GM21825 (cell line): ENCODE measurements around the gene CBFB.
A peak's percentile ranks its signal among the peaks of the same experiment; 100 is the strongest.

Experiments used
- ATAC-seq: cut with Tn5 transposase; IDR thresholded peaks from one replicate; pipeline ENCODE4 v1.9.1; 2021; ENCODE audit warnings: mild to moderate bottlenecking, moderate library complexity; ENCODE audit not compliant: unreplicated experiment

The CBFB gene

DNA sequence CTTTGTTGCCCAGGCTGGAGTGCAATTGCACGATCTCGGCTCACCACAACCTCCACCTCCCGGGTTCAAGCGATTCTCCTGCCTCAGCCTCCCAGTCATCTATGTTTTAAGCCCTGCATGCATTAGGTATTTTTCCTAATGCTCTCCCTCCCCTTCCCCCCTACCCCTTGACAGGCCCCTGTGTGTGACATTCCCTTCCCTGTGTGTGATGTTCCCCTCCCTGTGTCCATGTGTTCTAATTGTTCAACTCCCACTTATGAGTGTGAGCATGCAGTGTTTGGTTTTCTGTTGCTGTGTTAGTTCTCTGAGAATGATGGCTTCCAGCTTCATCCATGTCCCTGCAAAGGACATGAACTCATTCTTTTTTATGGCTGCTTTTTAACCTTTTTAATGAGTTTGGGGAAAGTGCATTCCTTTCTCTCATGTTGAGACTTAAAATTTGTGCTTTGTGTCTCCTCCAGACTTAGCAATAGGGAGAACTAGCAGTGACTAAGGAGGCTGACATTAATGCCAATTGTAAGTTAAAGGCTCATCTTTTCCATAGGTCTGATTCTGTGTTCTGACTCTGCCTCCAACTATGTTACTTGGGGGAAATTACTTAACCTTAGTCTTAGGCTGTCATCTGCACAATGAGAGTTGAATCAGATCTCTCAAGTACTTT is 63.1 kb downstream of the CBFB start:
- ATAC-seq = no peak

DNA sequence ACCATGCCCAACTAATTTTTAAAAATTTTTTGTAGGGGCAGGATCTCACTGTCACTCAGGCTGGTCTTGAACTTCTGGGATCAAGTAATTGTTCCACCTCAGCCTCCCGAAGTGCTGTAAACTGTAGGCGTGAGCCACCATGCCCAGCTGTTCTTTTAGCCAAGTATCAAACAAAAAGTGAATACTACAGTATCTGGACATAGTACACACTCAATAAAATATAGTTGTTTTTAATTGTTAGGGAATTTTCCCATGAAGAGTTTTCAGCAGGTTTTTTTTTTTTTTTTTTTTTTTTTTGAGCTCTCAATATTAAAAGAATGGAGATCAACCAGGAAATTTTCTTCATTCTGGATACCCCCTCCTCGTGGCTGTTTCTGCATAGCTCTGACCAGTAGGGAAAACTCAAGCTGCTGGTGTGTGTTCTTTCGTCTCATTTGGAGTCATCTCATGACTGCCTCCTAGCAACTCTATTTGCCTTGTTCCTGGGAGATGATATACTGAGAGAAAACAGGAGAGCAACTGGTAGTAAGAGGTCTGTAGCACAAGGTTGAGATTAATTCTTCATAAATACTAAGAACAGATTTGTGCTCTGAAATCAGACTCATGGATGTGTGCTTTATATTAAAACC is 64.3 kb downstream of the CBFB start:
- ATAC-seq = no peak

DNA sequence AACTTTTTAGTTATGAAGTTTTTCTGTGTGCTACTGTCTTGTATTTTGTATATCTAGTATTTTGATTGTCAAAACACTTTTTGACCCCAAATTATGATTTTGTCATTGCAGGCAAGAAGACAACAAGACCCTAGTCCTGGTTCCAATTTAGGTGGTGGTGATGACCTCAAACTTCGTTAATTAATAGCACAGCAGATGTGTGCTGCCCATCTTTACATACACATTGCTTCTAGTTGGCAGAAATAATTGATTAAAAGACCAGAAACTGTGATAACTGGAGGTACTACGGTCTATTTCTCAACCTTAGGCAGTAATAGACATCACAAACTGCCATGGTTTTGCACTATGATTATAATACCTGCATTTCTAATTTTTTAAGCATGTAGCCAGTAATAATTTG is 69.7 kb downstream of the CBFB start:
- no peak for ATAC-seq

DNA sequence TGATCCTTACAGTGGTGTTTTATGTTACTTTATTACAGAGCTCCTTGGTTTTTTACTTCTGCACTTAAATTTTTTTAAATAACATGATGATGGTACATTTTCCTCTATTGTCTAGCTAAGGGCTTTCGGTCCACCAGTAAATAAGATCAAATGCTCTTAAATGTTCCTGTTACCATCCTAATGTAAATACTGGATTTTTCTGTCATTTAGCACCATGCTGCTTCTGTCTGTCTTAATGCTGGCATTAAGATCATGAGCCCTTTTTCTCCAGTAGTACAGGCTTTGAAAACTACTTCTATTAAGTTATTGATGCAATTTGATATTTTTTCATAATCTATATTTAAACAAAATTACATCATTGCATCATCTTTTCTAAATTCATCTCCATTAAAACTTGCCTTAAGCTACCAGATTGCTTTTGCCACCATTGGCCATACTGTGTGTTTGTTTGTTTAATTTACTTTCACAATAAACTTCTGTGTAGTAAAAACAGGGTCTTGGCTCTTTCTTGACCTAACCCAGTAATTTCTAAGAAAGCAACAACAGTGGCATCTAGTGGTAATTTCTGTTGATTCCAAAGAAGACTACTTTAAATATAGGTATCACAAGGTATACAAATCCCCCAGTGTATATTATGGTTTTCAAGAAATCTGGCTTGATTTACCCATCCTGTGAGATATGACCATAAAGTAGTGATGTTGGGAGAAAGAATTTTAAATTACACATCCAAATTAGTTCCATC is 71.8 kb downstream of the CBFB start:
- ATAC-seq = no peak

DNA sequence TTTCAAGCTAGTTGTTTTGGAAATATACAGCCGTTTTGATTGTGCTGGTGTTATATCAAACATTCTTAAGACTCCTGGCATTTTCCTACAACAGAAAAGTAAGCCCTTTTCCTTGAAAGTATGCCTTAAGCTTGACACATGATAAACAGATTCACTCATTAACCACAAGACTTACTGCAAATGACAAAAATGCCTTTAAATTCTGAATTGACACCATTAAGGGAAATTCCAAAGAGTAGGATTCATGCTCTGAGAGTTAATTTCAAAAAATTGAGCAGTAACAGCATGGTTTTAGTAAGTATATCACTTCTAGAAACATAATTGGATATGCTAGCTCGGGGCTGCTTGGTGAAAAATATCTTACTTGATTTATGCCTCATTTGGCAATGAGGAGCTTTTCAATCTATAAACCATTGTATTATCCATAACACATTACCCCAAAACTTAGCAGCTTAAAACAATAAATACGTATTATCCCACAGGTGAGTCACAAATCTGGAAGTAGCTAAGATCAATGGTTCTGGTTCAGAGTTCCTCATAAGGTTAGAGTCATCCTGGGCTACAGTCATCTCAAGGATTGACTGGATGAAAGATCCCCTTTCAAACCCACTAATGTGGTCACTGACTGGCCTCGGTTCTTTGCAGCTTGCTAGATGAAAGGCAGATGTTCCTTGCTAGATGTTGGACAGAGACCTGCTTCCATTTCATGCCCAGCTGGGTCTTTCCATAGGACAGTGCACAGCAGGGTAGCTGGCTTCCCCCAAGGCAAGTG is 72.5 kb downstream of the CBFB start:
- ATAC-seq = no peak

DNA sequence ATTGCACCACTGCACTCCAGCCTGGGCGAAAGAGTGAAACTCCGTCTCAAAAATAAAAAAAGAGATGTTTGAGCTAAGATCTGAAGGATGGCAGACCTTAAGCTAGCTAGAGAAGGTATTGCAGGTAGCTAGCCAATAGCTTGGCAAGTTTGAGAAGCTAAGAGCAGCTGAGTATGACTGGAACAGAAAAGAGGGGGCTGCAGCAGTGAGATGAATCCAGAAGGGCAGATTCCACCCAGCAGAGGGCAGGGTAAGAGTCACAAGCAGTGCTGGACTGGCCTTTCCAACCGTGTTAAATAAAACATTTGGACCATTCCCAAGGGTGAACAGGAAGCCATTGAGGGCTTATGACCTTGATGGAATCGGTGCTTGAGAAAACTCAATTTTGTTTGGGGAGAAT is 75.1 kb downstream of the CBFB start:
- no peak for ATAC-seq

DNA sequence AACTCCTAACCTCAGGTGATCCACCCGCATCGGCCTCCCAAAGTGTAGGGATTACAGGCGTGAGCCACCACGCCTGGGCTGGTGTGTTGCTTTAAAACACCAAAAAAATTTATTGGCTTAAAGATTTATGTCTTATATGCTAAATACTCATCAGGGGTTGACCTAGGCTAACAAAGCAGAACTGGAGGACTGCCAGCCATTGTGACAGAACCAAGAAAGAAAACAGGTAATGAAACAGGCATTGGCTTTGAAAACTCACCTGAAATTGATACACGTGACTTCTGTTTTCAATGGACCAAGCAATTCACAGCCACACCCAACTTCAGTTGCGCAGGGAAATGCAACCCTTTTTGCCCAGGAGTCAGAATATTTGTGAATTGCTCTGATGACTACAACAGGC is 75.9 kb downstream of the CBFB start:
- no peak for ATAC-seq

DNA sequence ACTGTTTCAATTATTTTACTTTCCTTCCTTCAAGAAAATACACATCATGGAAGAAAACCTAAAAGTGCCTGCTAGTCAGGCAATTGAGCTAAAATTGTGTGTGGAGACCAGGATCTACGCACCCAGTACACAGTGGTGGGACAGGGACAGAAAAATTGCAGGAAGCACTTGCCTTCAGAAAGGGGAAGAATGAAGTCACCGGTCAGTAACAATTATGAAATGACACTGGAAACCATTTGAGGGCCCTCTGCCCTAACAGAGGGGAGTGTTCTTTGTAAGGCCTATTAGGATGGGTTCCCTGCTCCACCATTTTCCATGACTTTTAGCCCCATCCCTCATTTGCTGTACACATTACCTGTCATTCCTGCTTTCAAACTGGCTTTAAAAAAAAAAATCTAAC is 76.3 kb downstream of the CBFB start:
- ATAC-seq = no peak

DNA sequence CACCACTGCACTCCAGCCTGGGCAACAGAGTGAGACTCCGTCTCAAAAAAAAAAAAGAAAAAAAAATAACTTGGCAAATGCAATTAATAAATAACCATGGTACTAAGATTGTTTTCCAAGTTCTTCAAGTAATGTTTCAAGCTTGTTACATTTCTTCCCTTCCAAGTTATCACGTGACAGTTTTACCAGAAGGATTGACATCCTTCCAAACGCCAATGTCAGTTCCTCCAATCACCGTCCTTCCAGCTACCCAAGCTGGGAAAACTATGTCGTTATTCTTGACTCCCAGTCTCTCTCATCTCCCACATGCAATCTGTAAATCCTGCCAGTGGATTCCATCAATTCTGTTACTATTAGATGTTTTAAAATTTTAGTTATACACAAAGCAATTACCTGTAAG is 76.9 kb downstream of the CBFB start:
- no peak for ATAC-seq

DNA sequence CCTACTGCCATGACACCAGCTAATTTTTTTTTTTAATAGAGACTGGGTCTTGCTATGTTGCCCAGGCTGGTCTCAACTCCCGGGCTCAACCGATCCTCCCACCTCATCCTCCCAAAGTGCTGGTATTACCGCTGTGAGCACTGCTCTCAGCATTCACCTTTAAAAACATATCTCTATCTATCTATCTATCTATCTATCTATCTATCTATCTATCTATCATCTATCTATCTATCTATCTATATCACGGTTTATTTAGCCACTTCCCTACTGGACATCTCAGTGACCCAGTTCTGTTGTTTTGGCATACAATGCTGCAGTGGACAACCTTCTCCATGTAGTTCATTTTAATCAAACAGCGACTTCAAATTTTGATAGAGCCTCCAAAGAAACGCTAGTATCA is 79.5 kb downstream of the CBFB start:
- no peak for ATAC-seq

DNA sequence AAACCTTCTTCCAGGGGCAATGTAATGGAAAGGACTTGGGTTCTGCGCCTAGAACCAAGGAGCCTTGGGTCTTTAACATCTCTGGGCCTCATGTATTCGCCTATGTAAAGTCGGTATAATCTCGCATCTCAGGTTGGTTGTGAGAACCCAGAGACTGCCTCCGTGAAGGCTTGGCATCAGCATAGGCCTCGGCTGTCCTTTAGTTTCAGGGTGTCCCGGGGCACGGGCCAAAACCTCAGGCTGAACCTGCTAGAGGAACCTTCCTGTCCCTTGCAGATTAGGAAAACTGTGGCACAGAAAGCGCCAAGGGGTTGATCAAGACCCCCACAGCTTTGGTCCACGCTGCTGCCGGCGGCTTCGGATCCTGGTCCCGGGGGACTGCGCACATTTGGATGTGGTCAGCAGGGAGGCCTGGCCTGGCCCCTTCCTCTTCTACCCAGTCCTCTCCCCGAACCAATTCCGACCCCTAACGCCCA is 80.0 kb downstream of the CBFB start:
- no peak for ATAC-seq

DNA sequence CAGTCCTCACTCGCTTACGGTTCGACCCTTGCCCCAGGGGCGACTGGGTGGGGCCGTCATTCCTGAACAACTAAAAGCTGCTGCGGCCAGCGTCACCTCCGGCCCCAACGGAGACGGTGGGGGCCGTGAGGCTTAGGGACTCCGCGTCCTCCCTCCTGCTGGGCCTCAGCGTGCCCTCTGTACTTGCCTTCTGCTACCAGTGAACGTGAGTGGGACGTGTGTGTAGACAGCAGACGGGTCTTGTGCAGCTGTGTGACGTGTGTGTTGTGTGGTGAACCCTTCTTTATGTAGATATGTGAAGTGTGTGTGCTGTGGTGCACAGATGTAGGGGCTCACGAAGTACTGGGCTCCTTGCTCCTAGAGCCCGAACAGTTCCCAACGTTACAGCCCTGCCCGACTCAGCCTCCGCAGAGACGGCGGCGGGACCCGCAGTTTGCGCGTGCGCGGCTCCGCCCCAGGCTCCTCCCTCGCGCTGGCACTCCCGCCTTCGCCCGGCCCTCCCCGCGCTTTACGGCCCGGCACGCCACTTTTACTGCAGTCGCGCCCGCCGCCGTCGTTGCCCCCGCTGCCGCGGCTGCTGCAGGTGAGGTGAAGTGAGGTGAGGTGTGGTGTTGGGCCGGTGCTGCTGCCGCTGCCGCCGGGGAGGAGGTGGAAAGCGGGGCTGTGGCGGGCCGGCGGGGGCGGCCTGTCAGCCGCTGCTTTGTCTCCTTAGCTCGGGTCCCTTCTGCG is 80.6 kb downstream of the CBFB start, which contains the start of gene PHAF1:
Gene PHAF1 (plus strand): TSS at position 535 of the 729 bp plus-strand sequence. CDS start 235 bp downstream, outside the sequence.
- peak; percentile 84 for ATAC-seq

DNA sequence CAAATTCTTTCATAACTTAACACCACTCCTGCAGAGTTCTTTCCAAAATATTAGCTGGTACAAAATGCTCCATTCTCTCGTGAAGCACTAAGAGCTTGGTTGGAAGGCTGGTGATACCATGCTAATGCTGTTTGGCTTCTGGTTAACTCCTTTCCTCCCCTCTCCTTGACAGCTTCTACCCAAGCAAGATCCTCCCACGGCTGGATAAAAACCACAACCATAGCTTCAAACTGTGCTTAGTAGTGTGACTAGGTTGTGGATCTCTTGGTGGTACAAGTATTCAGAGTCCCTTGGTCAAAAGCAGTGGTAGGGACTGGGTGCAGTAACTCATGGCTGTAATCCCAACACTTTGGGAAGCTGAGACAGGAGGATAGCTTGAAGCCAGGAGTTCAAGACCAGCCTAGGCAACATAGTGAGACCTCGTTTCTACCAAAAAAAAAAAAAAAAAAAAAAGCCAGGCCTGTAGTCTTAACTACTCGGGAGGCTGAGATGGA is 83.0 kb downstream of the CBFB start:
- ATAC-seq = no peak

DNA sequence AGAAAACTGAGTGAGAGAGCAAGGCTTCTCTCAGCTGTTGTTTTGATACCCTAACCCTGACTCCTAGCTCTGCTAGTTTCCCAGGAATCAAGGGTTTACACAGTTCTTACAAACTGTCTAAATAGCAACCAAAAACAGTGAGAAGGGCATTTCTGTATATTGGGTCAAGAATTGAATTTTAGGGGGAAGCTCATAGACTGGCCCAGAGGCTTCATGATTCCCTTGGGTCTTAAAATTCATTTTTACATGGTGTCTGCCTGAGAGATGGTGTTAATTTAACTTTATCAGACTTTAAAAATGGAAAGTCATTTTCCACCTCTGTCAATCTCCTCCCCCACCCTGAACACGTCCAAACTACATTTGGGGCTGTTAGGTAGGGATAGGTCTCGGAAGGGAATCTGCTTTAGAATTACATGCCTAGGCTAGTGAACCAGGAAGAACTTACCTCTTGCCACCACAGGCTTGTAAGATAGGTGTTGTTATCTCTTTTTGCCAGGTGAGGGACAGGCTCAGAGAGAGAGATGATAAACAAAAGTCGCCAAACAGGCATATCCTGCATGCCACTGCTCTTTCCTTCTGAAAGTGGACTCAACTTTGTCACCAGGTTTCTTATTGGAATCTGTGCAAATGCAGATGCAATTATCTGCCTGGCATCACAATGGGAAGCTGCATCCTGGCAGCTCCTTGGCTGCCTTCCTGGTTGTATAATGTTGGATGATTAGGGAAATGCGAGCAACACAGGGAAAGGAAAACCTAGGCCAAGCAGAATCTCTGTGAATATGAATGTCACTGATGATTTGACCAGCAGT is 83.8 kb downstream of the CBFB start:
- ATAC-seq = no peak

DNA sequence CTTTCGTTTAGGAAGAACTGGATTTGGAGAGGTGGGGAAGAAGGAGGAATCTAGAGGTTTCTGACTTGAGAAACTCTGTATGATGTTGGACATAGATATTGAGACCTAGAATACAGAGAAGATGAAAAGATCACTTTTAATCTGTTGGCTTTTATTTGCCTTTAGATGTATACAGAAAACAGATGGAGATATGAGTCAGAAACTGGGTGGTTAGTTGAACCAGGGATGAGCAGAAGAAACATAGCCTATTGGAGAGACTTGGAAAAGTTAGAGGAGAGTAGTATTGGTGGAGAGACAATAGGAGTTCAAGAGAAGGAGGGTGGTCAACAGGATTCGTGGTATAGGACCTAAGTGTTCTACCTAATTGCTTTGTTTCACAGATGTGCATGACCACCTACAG is 85.8 kb downstream of the CBFB start:
- ATAC-seq = no peak

DNA sequence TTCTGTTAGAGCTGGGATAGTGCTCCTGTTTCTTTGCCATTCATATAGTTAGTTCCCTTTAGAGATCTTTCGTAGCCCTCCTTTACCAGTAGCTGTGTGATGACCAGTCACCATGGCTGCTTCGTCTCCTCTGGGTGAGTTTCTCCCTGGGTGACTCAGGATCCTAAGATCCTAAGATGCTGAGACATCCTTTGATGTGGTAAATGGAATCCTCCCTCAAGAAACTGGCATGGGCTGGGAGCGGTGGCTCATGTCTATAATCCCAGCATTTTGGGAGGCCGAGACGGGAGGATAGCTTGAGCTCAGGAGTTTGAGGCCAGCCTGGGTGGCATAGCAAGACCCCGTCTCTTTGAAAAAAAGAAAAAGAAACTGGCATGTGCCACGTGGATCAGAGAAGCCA is 86.7 kb downstream of the CBFB start:
- ATAC-seq = no peak

DNA sequence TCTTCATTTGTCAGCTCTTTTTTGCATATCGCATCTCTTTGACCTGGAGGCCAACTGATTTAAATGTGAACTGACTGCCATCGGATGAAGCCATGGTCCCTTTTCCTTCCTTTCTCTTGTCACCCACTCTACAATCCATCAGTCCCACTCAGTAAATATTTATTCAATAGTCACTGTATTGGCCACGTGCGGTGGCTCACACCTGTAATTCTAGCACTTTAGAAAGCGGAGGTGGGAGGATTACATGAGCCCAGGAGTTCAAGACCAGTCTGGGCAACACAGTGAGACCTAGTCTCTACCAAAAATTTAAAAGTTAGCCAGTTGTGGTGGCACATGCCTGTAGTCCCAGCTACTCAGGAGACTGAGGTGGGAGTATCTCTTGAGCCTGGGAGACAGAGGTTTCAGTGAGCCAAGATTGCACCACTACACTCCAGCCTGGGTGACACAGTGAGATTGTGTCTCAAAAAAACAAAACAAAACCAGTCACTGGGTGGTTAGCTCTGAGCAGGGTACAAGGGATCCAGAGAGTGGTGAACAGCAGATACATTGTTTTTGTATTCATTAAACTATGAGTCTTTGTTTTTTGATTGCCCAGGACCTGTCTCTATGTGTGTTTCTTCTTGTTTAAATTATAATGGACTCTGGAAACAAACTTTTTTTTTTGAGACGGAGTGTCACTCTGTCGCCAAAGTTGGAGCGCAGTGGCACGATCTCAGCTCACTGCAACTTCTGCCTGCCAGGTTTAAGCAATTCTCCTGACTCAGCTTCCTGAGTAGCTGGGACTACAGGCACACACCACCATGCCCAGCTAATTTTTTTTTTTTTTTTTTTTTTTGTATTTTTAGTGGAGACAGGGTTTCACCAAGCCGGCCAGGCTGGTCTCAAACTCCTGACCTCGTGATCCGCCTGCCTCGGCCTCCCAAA is 87.7 kb downstream of the CBFB start:
- no peak for ATAC-seq

DNA sequence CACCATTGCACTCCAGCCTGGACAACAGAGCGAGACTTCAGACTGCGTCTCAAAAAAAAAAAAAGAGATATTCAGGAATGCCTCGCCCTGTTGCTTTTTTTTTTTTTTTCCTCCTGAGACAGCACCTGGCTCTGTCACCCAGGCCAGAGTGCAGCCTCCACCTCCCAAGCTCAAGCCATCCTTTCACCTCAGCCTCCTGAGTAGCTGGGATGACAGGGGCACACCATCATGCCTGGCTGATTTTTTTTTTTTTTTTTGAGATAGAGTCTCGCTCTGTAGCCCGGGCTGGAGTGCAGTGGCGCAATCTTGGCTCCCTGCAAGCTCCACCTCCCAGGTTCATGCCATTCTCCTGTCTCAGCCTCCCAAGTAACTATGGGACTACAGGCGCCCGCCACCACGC is 88.8 kb downstream of the CBFB start:
- ATAC-seq = no peak

DNA sequence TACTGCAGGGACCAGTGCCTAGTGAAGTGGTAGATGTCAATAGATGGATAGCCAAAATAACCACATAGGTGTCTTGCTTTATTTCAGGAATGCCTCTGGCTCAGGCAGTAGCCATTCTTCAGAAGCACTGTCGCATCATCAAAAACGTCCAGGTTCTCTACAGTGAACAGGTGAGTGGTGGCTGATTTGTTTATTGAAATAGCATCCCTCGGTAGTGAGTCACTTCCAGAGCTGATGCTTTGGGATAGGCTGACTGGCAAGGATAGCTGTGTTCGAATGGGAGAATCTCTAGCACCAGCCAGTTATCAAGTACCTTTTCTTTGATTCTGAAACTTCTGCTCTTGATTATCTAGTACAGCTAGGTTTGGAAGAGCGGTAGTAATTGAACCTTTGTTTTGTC is 91.1 kb downstream of the CBFB start:
- no peak for ATAC-seq
